H9 (cell line): ENCODE data around the gene PRKCB. TPM values are rescaled to one million over a fixed set of nuclear protein-coding genes. Genes with fewer than 3 reads are reported as not detected.

ENCODE experiments used
- DNase-seq: peaks from one replicate; pipeline ENCODE4 v3.0.0-alpha.2; 2017
- H2AFZ ChIP-seq: one replicate; pipeline ENCODE4 v1.6.1; 2013; ENCODE audit warnings: mild to moderate bottlenecking, low read length, control low read depth, moderate library complexity
- H2AK5ac ChIP-seq: 2 replicates; pipeline ENCODE4 v1.6.1; 2013; ENCODE audit warnings: low read length, control low read depth, mixed read lengths; ENCODE audit not compliant: insufficient read length
- H2BK120ac ChIP-seq: one replicate; pipeline ENCODE4 v1.6.1; 2013; ENCODE audit warnings: low read depth, mild to moderate bottlenecking, low read length, control low read depth, inconsistent platforms; ENCODE audit not compliant: poor library complexity, severe bottlenecking
- H2BK12ac ChIP-seq: 2 replicates; pipeline ENCODE4 v1.6.1; 2013; ENCODE audit warnings: low read length, control low read depth, mixed read lengths, low read depth; ENCODE audit not compliant: insufficient read length
- H2BK15ac ChIP-seq: 2 replicates; pipeline ENCODE4 v1.6.1; 2013; ENCODE audit warnings: low read depth, low read length, control low read depth
- H2BK20ac ChIP-seq: one replicate; pipeline ENCODE4 v1.6.1; 2013; ENCODE audit warnings: low read depth, mild to moderate bottlenecking, low read length, control low read depth, inconsistent platforms; ENCODE audit not compliant: poor library complexity, severe bottlenecking
- H2BK5ac ChIP-seq: 2 replicates; pipeline ENCODE4 v1.6.1; 2013; ENCODE audit warnings: low read length, control low read depth, mixed read lengths; ENCODE audit not compliant: insufficient read length
- H3K14ac ChIP-seq: 2 replicates; pipeline ENCODE4 v1.6.1; 2013; ENCODE audit warnings: low read length, control low read depth; ENCODE audit not compliant: insufficient read depth
- H3K18ac ChIP-seq: 2 replicates; pipeline ENCODE4 v1.6.1; 2013; ENCODE audit warnings: low read depth, mild to moderate bottlenecking, mixed read lengths, low read length, control low read depth; ENCODE audit not compliant: insufficient read length
- H3K23ac ChIP-seq: 2 replicates; pipeline ENCODE4 v1.6.1; 2013; ENCODE audit warnings: low read length, control low read depth, mixed read lengths, low read depth; ENCODE audit not compliant: insufficient read length
- H3K23me2 ChIP-seq: 2 replicates; pipeline ENCODE4 v1.6.1; 2013; ENCODE audit warnings: low read depth, mild to moderate bottlenecking, mixed read lengths, low read length, control low read depth; ENCODE audit not compliant: insufficient read length, poor library complexity, severe bottlenecking
- H3K27ac ChIP-seq: 2 replicates; pipeline ENCODE4 v1.5.1; 2013; ENCODE audit warnings: low read length, control low read depth, mixed read lengths, low read depth; ENCODE audit not compliant: insufficient read length
- H3K27me3 ChIP-seq: 2 replicates; pipeline ENCODE4 v1.6.1; 2013; ENCODE audit warnings: low read length, control low read depth, inconsistent platforms; ENCODE audit not compliant: insufficient read depth
- H3K4ac ChIP-seq: 2 replicates; pipeline ENCODE4 v1.6.1; 2013; ENCODE audit warnings: low read depth, mild to moderate bottlenecking, control low read depth, inconsistent platforms, low read length, moderate library complexity
- H3K4me1 ChIP-seq: 2 replicates; pipeline ENCODE4 v1.6.1; 2013; ENCODE audit warnings: low read length, control low read depth, inconsistent platforms; ENCODE audit not compliant: insufficient read depth
- H3K4me2 ChIP-seq: 2 replicates; pipeline ENCODE4 v1.6.1; 2013; ENCODE audit warnings: low read length, control low read depth, mixed read lengths; ENCODE audit not compliant: insufficient read length, insufficient read depth
- H3K56ac ChIP-seq: 2 replicates; pipeline ENCODE4 v1.6.1; 2013; ENCODE audit warnings: low read depth, mild to moderate bottlenecking, mixed read lengths, low read length, control low read depth; ENCODE audit not compliant: insufficient read length
- H3K79me1 ChIP-seq: 2 replicates; pipeline ENCODE4 v1.6.1; 2013; ENCODE audit warnings: low read depth, mild to moderate bottlenecking, moderate library complexity, low read length, control low read depth, inconsistent platforms; ENCODE audit not compliant: insufficient read depth, poor library complexity, severe bottlenecking
- H3K79me2 ChIP-seq: 2 replicates; pipeline ENCODE4 v1.6.1; 2013; ENCODE audit warnings: low read length, control low read depth, inconsistent platforms; ENCODE audit not compliant: insufficient read depth
- H3K9ac ChIP-seq: 2 replicates; pipeline ENCODE4 v1.6.1; 2013; ENCODE audit warnings: low read length, control low read depth, mixed read lengths; ENCODE audit not compliant: insufficient read length; ENCODE audit errors: extremely low read depth
- H3K9me3 ChIP-seq: one replicate; pipeline ENCODE4 v1.6.1; 2013; ENCODE audit warnings: low read depth, low read length, inconsistent platforms; ENCODE audit not compliant: control insufficient read depth
- H3T11ph ChIP-seq: one replicate; pipeline ENCODE4 v1.6.1; 2013; ENCODE audit warnings: mild to moderate bottlenecking, low read length, control low read depth, inconsistent platforms
- H4K20me1 ChIP-seq: one replicate; pipeline ENCODE4 v1.6.1; 2013; ENCODE audit not compliant: control insufficient read depth, insufficient read length, insufficient read depth
- H4K5ac ChIP-seq: 2 replicates; pipeline ENCODE4 v1.6.1; 2013; ENCODE audit warnings: low read depth, mild to moderate bottlenecking, mixed read lengths, low read length, control low read depth; ENCODE audit not compliant: insufficient read length
- H4K8ac ChIP-seq: replicated peaks from 2 replicates; pipeline ENCODE4 v1.6.1; 2013; ENCODE audit warnings: low read length, control low read depth, mixed read lengths, low read depth; ENCODE audit not compliant: insufficient read length
- H4K91ac ChIP-seq: 2 replicates; pipeline ENCODE4 v1.6.1; 2013; ENCODE audit warnings: low read depth, mild to moderate bottlenecking, moderate library complexity, mixed read lengths, low read length, control low read depth; ENCODE audit not compliant: insufficient read length
- H3K27ac Mint-ChIP-seq, 3 experiments: 2 replicates in 2 of 3; 3 replicates in 1 of 3; pipeline ENCODE4 v1.8.0; 2020 to 2021; ENCODE audit warnings: mixed read lengths in 3 of 3, mild to moderate bottlenecking in 1 of 3, moderate library complexity in 1 of 3
- H3K27me3 Mint-ChIP-seq: 2 replicates; pipeline ENCODE4 v1.8.0; 2021; ENCODE audit warnings: low read depth, mild to moderate bottlenecking, moderate library complexity, mixed read lengths
- H3K36me3 Mint-ChIP-seq, 3 experiments: 2 replicates in 2 of 3; 3 replicates in 1 of 3; pipeline ENCODE4 v1.8.0; 2020 to 2021; ENCODE audit warnings: low read depth in 3 of 3, mixed read lengths in 3 of 3; ENCODE audit not compliant: insufficient read depth in 1 of 3
- H3K4me1 Mint-ChIP-seq, 2 experiments: 2 replicates each; pipeline ENCODE4 v1.8.0; 2020; ENCODE audit warnings: mixed read lengths in 2 of 2
- H3K4me3 Mint-ChIP-seq, 2 experiments: 2 replicates in 1 of 2; 3 replicates in 1 of 2; pipeline ENCODE4 v1.8.0; 2020 to 2021; ENCODE audit warnings: mild to moderate bottlenecking in 2 of 2, mixed read lengths in 2 of 2, moderate library complexity in 1 of 2
- H3K9me3 Mint-ChIP-seq, 2 experiments: 2 replicates in 1 of 2; 3 replicates in 1 of 2; pipeline ENCODE4 v1.8.0; 2020; ENCODE audit warnings: mild to moderate bottlenecking in 2 of 2, mixed read lengths in 2 of 2, moderate library complexity in 1 of 2
- WGBS: extraction: QIAGEN DNeasy Blood & Tissue Kit; methylation state at CpG from one replicate; pipeline ENCODE4 v1.1.7; 2013; ENCODE audit warnings: missing lambda C conversion rate, low lambda C conversion rate, mixed read lengths; ENCODE audit not compliant: insufficient read length; ENCODE audit errors: extremely low coverage; 5-methylcytosine and 5-hydroxymethylcytosine counted together
- total RNA-seq: library from RNA; stranded (reverse); gene quantifications from 2 replicates; pipeline ENCODE4 v1.2.1, GENCODE V29; 2021
- TF ChIP-seq, protein P1 (sequence below): fragments of 200-600 bp; sonication (generic); conservative IDR thresholded peaks from 3 replicates; pipeline ENCODE4 v1.8.0; 2021; ENCODE audit warnings: antibody characterized with exemption, mild to moderate bottlenecking

Gene PRKCB
- total RNA-seq, 1 experiment from 2014 or later: 7.0 TPM

DNA sequence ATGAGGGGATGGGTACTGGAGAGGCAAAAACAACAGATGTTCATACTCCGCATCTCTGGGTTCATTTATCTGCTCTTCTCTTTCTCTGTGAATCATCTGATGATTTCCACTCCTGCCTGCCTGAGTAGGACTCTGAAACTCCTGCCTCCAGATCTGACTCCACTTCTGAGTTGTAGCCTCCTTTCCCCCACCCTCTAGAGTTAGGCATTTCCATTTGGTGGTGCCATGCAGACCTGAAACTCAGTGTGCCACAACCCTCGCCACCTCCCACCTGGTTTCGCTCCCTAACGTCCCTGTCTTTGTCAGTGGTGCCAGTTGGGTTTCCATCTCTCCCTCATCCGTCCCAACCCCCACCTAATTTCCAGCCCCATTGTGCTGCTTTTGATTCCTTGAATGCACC, 126.2 kb downstream of the PRKCB start:
- Mint-ChIP-seq H3K27ac (no peak overlapping the region; a peak in 1 of 7 replicates), H3K9me3 (no peaks in the 10 kb centered on the region), H3K36me3 (no peaks in the 10 kb centered on the region), H3K4me3 (no peak overlapping the region), H3K27me3 (peaks cover 24% of the 10 kb centered on the region), H3K4me1 (peaks cover 12 to 21% of the 10 kb centered on the region in 2 experiments)
- Histone ChIP-seq H3K23ac (no peak overlapping the region), H4K91ac (no peak overlapping the region), H3K23me2 (no peaks in the 10 kb centered on the region), H2AFZ (no peak overlapping the region), H2BK15ac (no peak overlapping the region), H3K79me1 (no peaks in the 10 kb centered on the region), H4K5ac (no peak overlapping the region), H3K9ac (no peak overlapping the region), H4K20me1 (no peaks in the 10 kb centered on the region), H2BK120ac (no peak overlapping the region), H3K27me3 (no peaks in the 10 kb centered on the region), H3K4me2 (no peak overlapping the region), H3K56ac (no peak overlapping the region), H3K14ac (no peak overlapping the region), H2AK5ac (no peak overlapping the region), H3K79me2 (no peaks in the 10 kb centered on the region), H3K9me3 (no peaks in the 10 kb centered on the region), H2BK20ac (no peak overlapping the region), H3K27ac (no peak overlapping the region), H3K18ac (no peak overlapping the region), H3K4ac (no peak overlapping the region), H2BK12ac (no peak overlapping the region), H3T11ph (no peak overlapping the region), H3K4me1 (peaks cover 3% of the 10 kb centered on the region; the same call in 1 of the 2 replicates), H2BK5ac (no peak overlapping the region), H4K8ac (no peak overlapping the region)
- DNase-seq: no peak
- no CpG with 5 or more reads among the region's 5 CpGs for WGBS
- TF ChIP-seq, protein P1, sequence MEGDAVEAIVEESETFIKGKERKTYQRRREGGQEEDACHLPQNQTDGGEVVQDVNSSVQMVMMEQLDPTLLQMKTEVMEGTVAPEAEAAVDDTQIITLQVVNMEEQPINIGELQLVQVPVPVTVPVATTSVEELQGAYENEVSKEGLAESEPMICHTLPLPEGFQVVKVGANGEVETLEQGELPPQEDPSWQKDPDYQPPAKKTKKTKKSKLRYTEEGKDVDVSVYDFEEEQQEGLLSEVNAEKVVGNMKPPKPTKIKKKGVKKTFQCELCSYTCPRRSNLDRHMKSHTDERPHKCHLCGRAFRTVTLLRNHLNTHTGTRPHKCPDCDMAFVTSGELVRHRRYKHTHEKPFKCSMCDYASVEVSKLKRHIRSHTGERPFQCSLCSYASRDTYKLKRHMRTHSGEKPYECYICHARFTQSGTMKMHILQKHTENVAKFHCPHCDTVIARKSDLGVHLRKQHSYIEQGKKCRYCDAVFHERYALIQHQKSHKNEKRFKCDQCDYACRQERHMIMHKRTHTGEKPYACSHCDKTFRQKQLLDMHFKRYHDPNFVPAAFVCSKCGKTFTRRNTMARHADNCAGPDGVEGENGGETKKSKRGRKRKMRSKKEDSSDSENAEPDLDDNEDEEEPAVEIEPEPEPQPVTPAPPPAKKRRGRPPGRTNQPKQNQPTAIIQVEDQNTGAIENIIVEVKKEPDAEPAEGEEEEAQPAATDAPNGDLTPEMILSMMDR: no peak
